PC-3 (cell line): Measurements from ENCODE around the gene TCAP.

Experiments used
- EZH2 ChIP-seq: fragments of 300-600 bp; sonication (generic); IDR thresholded peaks from one replicate; pipeline ENCODE4 v1.6.1; 2017; ENCODE audit warnings: antibody characterized with exemption, mild to moderate bottlenecking, low read length; ENCODE audit not compliant: unreplicated experiment
- EZH2phosphoT487 ChIP-seq: fragments of 300-600 bp; sonication (generic); IDR thresholded peaks from 2 replicates; pipeline ENCODE4 v1.6.1; 2018; ENCODE audit warnings: mild to moderate bottlenecking, antibody characterized with exemption, low read length, borderline replicate concordance
- TF ChIP-seq, protein P1 (sequence below): fragments of 300-600 bp; sonication (generic); conservative IDR thresholded peaks from 2 replicates; pipeline ENCODE4 v1.5.1; 2017; ENCODE audit warnings: antibody characterized with exemption, low read depth, mild to moderate bottlenecking, low read length

DNA sequence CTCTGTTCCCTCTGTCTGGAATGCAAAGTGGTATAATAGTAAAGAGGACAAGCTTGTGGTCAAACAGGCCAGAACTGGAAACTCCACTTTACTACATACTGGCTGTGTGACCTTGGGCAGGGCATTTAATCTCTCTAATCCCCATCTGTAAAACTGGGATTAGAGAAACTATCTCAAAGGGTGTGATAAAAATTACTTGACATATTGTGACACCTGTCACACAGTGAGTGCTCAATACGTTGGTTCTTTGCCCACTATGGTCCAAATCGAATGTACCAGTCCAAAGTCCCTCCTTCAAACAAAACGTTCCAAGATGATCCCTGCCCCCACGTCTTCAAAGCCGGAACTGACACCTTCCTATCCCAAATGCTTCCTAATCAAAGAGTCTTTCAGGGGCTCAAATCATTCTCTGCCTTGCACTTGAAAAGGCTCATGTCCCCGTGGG, 22.0 kb downstream of the TCAP start:
- TF ChIP-seq EZH2 (no peak), EZH2phosphoT487 (no peak)
- TF ChIP-seq, protein P1, sequence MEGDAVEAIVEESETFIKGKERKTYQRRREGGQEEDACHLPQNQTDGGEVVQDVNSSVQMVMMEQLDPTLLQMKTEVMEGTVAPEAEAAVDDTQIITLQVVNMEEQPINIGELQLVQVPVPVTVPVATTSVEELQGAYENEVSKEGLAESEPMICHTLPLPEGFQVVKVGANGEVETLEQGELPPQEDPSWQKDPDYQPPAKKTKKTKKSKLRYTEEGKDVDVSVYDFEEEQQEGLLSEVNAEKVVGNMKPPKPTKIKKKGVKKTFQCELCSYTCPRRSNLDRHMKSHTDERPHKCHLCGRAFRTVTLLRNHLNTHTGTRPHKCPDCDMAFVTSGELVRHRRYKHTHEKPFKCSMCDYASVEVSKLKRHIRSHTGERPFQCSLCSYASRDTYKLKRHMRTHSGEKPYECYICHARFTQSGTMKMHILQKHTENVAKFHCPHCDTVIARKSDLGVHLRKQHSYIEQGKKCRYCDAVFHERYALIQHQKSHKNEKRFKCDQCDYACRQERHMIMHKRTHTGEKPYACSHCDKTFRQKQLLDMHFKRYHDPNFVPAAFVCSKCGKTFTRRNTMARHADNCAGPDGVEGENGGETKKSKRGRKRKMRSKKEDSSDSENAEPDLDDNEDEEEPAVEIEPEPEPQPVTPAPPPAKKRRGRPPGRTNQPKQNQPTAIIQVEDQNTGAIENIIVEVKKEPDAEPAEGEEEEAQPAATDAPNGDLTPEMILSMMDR, result no peak
